Measurements from ENCODE around the gene ADH6.
"Not testable (repeated sequence)": the region's sequence is repeated elsewhere in the genome, so short reads cannot be mapped to it uniquely, and the experiment has no call there.

The ADH6 gene

DNA sequence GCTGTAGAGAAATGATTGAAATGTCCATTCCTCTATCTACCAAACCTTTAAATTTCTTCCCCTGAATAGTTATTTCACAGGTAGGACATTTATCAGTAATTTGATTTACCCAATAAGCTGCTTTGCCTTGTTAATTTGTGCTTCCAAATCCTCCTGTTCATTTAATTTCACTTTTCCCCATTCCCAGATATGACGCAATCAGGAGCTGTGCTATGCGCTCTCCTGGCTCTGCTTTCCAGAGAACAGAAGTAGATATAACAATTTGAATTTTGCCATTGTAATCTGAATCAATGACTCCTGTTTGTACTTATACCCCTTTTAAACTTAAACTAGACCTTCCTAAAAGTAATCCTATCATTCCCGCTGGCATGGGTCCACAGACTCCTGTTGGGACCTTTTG is 29.1 kb downstream of the ADH6 start:
- DNase-seq: not testable (repeated sequence)

DNA sequence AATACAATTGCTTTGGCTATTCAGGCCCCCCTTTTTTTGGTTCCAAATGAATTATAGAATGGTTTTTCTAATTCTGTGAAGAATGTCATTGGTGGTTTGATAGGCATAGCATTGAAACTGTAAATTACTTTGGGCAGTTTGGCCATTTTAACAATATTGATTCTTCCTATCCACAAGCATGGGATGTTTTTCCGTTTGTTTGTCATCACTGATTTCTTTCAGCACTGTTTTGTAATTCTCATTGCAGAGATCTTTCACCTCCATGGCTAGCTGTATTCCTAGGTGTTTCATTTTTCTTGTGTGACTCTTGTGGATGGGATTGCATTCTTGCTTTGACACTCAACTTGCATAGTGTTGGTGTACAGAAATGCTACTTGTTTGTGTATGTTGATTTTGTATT is 33.0 kb downstream of the ADH6 start:
- no peak for DNase-seq

DNA sequence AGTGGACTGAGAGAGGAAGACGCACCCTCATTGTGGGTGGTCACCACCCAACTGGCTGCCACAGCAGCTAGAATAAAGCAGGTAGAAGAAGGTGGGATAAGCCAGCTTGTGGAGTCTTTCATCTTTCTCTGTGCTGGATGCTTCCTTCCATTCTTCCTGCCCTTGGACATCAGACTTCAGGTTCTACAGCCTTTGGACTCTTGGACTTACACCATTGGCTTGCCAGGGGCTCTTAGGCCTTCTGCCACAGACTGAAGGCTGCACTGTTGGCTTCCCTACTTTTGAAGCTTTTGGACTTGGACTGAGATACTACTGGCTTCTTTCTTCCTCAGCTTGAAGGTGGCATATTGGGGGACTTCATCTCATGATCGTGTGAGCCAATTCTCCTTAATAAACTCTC is 33.5 kb downstream of the ADH6 start:
- DNase-seq: no peak

DNA sequence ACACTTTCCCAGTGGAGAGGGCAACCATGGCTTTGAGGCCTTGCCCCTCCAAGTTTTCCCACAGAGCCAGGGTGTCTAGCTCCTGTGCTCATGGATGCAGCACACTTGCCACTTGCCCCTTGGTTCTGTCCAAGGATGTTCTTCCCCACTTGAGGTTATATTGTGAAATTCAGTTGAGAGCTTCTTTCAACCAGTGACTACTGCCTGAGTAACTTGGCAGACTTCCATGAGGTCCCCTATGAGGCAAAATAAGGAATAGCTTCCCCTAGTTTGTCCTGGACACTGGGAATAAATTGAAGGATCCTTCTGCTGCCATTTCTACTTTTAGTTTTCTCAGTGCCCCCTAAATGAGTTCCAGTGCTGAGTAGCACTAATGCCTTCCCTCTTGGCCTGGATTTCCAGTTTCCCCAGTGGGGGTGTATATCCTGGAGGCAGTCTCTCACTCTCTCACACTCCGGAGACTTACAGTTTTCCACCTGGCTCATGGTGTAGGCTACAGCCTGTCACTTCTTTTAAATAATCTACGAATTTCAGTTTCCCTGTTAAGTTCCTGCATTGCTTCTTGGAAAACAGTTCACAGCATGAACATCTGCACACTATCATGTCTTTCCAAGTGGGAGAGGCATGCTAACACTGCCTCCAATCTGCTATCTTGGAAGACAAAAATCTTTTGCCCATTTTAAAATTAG is 38.5 kb downstream of the ADH6 start:
- DNase-seq: no peak

DNA sequence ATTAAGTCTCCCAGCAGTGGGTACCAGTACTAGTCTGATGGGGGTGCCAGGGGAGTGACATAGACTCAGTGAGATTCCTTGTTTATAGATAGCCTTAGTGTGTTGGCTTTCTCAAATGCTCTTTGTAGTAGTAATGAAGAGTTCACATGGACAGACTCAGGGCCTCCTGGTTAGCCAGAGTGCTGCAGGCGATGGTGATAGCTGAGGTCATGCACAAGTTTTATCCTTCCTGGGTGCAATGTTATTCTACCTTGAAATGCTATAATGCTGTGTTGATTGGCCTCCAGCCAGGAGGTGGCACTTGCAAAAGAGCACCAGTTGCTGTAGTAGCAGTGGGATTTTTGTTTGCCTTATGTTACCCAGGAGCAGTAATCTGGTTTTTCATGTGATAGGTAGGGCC is 39.4 kb downstream of the ADH6 start:
- no peak for DNase-seq

DNA sequence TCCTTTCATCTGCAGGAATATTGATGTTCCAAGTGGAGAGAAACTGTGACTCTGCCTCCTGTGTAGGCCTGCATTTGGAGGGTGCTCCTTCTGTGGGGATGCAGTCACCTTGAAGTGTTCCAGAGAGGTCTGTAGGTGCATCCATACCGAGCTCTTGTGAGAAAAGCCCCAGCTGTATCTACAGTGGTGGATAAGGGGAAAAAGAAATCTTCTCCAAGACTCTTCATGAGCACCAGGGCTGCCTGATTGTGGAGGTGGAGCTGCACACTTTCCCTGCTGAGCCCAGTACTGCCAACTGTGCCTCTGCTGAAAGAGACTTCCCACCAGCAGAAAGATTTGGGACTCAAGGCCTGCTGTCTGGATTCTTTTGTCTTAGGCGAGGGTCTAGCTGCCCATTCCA is 39.9 kb downstream of the ADH6 start:
- no peak for DNase-seq

DNA sequence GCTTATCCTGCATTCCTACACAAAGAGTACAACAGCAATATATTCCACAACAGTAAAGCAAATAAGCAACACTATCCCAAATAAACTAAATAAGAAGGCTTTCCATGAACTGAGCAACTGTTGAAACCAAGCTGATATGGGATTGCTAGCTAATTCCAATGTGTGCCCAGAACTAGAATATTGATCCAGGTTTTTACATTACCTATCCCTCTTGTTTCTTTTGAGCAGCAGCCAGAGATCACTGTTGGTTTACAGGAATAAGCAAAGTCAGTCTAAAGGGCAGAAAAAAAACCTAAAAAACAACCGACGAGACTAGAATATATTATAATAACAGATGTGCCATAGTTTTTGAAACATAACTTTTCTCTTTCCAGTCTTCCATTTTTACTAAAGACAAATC is 52.5 kb downstream of the ADH6 start:
- no peak for DNase-seq

DNA sequence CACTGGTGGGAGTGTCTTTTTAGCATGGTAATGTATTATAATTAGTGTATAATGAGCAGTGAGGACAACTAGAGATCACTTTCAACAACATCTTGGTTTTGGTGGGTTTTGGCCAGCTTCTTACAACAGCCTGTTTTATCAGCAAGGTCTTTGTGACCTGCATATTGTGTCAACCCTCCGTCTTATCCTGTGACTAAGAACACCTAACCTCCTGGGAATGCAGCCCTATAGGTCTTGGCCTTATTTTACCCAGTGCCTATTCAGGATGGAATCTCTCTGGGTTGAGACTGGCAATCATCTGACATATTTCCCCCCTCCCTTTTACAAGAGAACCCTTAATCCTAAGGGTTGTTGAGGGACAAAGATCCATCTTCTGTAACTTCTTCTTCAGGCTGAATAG is 53.1 kb downstream of the ADH6 start:
- no peak for DNase-seq

DNA sequence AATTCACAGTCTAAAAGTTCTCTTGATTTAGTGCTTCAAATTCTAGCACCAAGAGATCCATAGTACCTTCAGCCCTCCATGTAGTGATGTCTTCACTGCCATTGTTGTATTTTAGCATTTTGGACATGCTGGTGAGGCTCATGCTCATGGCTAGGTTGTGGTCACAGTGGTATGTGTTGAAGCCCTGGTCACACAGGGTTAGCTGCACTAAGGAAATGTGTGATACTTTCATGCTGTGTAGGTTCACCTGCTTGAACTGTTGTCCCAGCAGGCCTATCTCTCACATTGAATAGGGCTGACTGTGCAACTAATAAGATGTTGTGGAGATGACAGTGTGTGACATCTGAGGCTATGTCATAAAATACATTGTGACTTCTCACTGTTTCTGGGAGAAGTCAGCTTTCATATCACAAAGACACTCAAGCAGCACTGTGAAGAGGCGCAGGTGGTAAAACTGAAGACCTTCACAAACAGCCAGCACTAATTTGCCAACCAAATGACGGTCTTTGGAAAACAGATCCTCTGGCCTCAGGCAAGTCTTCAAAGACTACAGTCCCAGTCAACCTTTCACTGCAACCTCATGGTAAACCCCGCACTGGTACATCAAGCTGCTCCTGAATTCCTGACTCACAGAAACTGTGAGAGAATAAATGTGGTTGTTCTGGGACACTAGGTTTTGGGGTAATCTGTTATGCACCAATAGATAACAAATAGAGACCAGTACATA is 57.5 kb downstream of the ADH6 start:
- no peak for DNase-seq

DNA sequence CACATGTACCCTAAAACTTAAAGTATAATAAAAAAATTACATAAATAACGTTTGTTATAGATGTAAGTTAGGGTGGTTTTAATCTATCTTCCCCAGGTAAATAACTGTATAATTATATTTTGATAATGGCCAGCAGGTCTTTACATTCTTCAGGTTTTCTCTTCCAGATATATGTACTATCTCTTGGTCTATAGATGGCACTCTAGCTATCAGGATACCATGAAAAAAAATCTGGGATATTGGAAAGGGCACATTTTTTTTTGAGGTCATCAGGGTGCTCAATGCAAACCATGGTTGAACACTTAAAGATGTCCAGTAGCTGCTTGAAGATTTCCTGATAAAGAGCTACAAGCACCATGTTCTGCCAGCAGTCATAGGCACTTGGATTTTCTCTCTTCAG is 59.3 kb downstream of the ADH6 start:
- DNase-seq: no peak

DNA sequence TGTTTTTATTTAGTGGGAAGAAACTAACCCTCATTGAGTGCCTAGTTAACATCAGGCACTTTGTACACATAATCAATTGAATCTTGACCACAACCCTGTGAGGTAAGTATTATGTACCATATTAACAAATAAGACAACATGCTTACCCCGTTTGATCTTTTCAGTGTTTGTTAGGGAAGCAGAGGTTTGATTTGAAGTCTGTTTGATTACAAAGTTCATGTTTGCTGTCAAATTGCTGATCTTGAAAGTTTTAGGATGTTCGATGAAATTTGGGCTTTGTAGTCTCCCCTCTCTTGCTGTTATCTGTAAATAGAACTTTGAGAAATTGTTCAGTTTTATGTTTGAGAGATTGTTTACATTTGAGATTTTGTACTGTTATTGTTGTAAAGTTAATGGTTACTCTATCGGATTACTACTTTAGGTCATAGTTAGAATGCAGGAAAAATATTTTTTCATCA is 61.5 kb downstream of the ADH6 start:
- no peak for DNase-seq

DNA sequence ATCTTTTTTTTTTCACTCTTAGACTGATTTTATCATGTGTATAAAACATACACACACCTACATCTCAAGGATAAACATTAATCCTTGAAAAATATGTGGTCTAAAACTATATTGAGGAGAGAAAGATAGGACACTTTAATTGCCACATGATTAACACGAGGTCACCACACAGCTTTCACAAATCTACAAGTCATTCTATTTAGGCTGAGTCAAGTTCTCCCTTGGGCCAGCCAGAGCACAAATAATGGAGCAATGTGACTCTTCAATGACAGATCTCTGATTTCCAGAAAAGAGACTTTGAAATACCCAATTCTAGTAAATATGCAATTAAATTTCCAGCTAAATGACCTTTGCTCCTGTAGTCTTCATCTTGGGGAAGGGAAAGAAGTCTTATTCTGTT is 62.1 kb downstream of the ADH6 start:
- no peak for DNase-seq

DNA sequence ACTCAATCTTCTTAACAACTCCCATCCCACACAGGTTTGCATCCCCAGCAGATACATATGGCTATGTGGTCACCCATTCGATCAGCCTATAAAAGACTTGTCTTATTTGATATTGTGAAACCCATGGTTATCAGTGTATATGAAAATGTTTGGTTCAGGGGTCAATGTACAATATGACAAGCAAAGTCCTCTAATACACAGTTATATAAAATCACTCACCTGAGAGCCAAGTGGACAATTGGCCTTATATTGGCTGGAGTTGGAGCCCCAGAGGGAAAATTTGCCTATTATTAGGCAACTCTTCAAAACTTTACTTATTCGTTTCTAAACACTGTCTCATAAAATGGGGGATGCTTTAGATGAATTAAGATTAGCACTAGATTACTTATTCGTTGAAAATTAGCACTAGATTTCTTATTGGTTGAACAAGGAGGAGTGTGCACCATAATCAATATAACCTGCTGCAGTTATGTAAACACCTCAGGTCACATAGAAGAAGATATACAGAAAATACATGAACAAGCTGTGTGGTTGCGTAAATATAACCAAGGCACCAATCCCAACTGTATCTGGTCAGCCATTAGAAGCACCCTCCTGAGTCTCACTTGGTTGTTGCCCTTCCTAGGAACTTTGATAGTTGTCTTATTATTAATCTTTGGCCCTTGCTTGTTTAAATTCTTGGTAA is 64.2 kb downstream of the ADH6 start:
- DNase-seq: no peak

Data from activated CD4-positive, CD25-positive, alpha-beta regulatory T cell (primary cell).